Measurements from ENCODE around the gene DSN1.

DSN1 gene

GRCh38 chr20:36758276-36758675, 15.3 kb downstream of the DSN1 start:
- peak overlapping the region; percentile 51 for H3K27ac ChIP-seq (ENCODE audit: low read depth, low read length, poor library complexity, severe bottlenecking)

DNA sequence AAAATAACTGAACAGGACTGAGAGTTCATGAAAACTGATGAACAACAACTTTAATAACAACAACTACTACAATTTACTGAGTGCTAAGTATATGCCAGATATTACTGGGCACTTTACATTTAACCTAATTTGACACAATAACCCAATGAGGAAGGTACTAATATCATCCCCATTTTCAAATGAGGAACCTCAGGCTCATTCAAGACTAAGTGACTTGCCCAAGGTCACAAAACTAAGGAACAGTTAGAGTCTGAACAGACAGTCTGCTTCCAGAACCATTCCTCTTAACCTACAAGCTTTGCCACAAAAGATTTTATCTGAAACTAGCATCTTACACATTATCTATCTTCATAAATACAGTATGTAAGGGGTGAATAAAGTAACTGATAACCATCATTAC, 17.1 kb downstream of the DSN1 start:
- Histone ChIP-seq H3K9me2 (ENCODE audit: low read depth, low read length) (no peaks in the 10 kb centered on the region), H3K9me3 (ENCODE audit: low read length) (no peaks in the 10 kb centered on the region), H3F3A (ENCODE audit: insufficient read depth, low read length) (no peaks in the 10 kb centered on the region), H2AFZ (ENCODE audit: low read length) (no peak overlapping the region), H3K4me1 (ENCODE audit: insufficient read depth, low read length, severe bottlenecking) (peaks cover 11% of the 10 kb centered on the region), H3K4me2 (ENCODE audit: low read length) (no peak overlapping the region), H3K79me2 (ENCODE audit: insufficient read depth, low read length) (no peaks in the 10 kb centered on the region), H3K4me3 (ENCODE audit: low read depth, low read length, poor library complexity, severe bottlenecking) (no peak overlapping the region), H3K36me3 (ENCODE audit: insufficient read depth, low read length) (peaks cover 75% of the 10 kb centered on the region), H3K27ac (ENCODE audit: low read depth, low read length, poor library complexity, severe bottlenecking) (no peak overlapping the region), H3K9ac (ENCODE audit: low read length) (no peak overlapping the region), H4K20me1 (ENCODE audit: insufficient read depth, low read length) (no peaks in the 10 kb centered on the region), H3K27me3 (ENCODE audit: insufficient read depth, low read length) (no peaks in the 10 kb centered on the region)
- TF ChIP-seq CTCF (IDR thresholded peaks at IDR 0.05; ENCODE audit: low read length) (no peak), EZH2 (IDR thresholded peaks at IDR 0.05; ENCODE audit: borderline replicate concordance, low read length) (no peak)

More at GRCh38 chr20:36758276-36758675, 15.3 kb downstream of the DSN1 start:
- peaks cover 11% of the 10 kb centered on the region for H3K4me1 ChIP-seq (ENCODE audit: insufficient read depth, low read length, severe bottlenecking)
- H3K4me2 ChIP-seq (ENCODE audit: low read length): no peak overlapping the region
- H3K9me2 ChIP-seq (ENCODE audit: low read depth, low read length): no peaks in the 10 kb centered on the region
- H3K36me3 ChIP-seq (ENCODE audit: insufficient read depth, low read length): peaks cover 69% of the 10 kb centered on the region
- H4K20me1 ChIP-seq (ENCODE audit: insufficient read depth, low read length): no peaks in the 10 kb centered on the region
- TF ChIP-seq CTCF (IDR thresholded peaks at IDR 0.05; ENCODE audit: low read length) (no peak), EZH2 (IDR thresholded peaks at IDR 0.05; ENCODE audit: borderline replicate concordance, low read length) (no peak)
- no peaks in the 10 kb centered on the region for H3K79me2 ChIP-seq (ENCODE audit: insufficient read depth, low read length)
- H3K9me3 ChIP-seq (ENCODE audit: low read length): no peaks in the 10 kb centered on the region
- H3K4me3 ChIP-seq (ENCODE audit: low read depth, low read length, poor library complexity, severe bottlenecking): no peak overlapping the region
- H3K9ac ChIP-seq (ENCODE audit: low read length): no peak overlapping the region
- H2AFZ ChIP-seq (ENCODE audit: low read length): no peak overlapping the region
- H3F3A ChIP-seq (ENCODE audit: insufficient read depth, low read length): no peaks in the 10 kb centered on the region
- H3K27me3 ChIP-seq (ENCODE audit: insufficient read depth, low read length): no peaks in the 10 kb centered on the region

- peaks cover 11% of the 10 kb centered on the region for H3K4me1 ChIP-seq (ENCODE audit: insufficient read depth, low read length, severe bottlenecking)
- H2AFZ ChIP-seq (ENCODE audit: low read length): no peak overlapping the region
- H3K27me3 ChIP-seq (ENCODE audit: insufficient read depth, low read length): no peaks in the 10 kb centered on the region
- no peaks in the 10 kb centered on the region for H3K9me3 ChIP-seq (ENCODE audit: low read length)
- no peak overlapping the region for H3K27ac ChIP-seq (ENCODE audit: low read depth, low read length, poor library complexity, severe bottlenecking)
- no peak overlapping the region for H3K9ac ChIP-seq (ENCODE audit: low read length)
- no peaks in the 10 kb centered on the region for H3K9me2 ChIP-seq (ENCODE audit: low read depth, low read length)
- H4K20me1 ChIP-seq (ENCODE audit: insufficient read depth, low read length): no peaks in the 10 kb centered on the region
- peaks cover 68% of the 10 kb centered on the region for H3K36me3 ChIP-seq (ENCODE audit: insufficient read depth, low read length)
- no peak for TF ChIP-seq EZH2 (IDR thresholded peaks at IDR 0.05; ENCODE audit: borderline replicate concordance, low read length)
- peak; percentile 68 for TF ChIP-seq CTCF (IDR thresholded peaks at IDR 0.05; ENCODE audit: low read length)
- H3K4me2 ChIP-seq (ENCODE audit: low read length): no peak overlapping the region
- no peaks in the 10 kb centered on the region for H3F3A ChIP-seq (ENCODE audit: insufficient read depth, low read length)
- H3K79me2 ChIP-seq (ENCODE audit: insufficient read depth, low read length): no peaks in the 10 kb centered on the region
- no peak overlapping the region for H3K4me3 ChIP-seq (ENCODE audit: low read depth, low read length, poor library complexity, severe bottlenecking)
Observed at GRCh38 chr20:36754656-36755222, 18.8 kb downstream of the DSN1 start.

Measured in OCI-LY1 (cell line).